Mesothelial cell of epicardium (in vitro differentiated cells): ENCODE results near the gene CEMP1. TPM values are rescaled to one million over a fixed set of nuclear protein-coding genes. Genes with fewer than 3 reads are reported as not detected.
A peak's percentile ranks its signal among the peaks of the same experiment; 100 is the strongest.

Experiments
- DNase-seq, 2 experiments: peaks; one replicate each; pipeline ENCODE4 v3.0.0; 2021; ENCODE audit warnings: low spot score in 2 of 2; ENCODE audit not compliant: unreplicated experiment in 2 of 2
- H3K27ac Mint-ChIP-seq: 2 replicates; pipeline ENCODE4 v1.8.0; 2021; ENCODE audit warnings: mixed read lengths
- H3K27me3 Mint-ChIP-seq: 2 replicates; pipeline ENCODE4 v1.8.0; 2021; ENCODE audit warnings: low read depth, mixed read lengths
- H3K36me3 Mint-ChIP-seq: 2 replicates; pipeline ENCODE4 v1.8.0; 2021; ENCODE audit warnings: mixed read lengths
- H3K4me1 Mint-ChIP-seq: 2 replicates; pipeline ENCODE4 v1.8.0; 2021; ENCODE audit warnings: mixed read lengths
- H3K4me3 Mint-ChIP-seq: 2 replicates; pipeline ENCODE4 v1.8.0; 2021; ENCODE audit warnings: mild to moderate bottlenecking, moderate library complexity, mixed read lengths
- H3K9me3 Mint-ChIP-seq: 2 replicates; pipeline ENCODE4 v1.8.0; 2021; ENCODE audit warnings: mixed read lengths
- CTCF ChIP-seq: fragments of 200-600 bp; sonication (generic); IDR thresholded peaks from one replicate; pipeline ENCODE4 v1.5.0; 2021; ENCODE audit warnings: antibody characterized with exemption; ENCODE audit not compliant: unreplicated experiment
- total RNA-seq: library from RNA; stranded (reverse); gene quantifications from 3 replicates; pipeline ENCODE4 v1.2.1, GENCODE V29; 2021

The CEMP1 gene
- total RNA-seq, 1 donor from 2014 or later, result 1.1 TPM

- no peak overlapping the region for H3K27ac Mint-ChIP-seq
- H3K9me3 Mint-ChIP-seq, result no peaks in the 10 kb centered on the region
- TF ChIP-seq CTCF, result no peak
- H3K36me3 Mint-ChIP-seq, result peaks cover 8% of the 10 kb centered on the region
- peaks cover 12% of the 10 kb centered on the region for H3K4me1 Mint-ChIP-seq
- no peaks in the 10 kb centered on the region for H3K27me3 Mint-ChIP-seq
- DNase-seq, result no peak
- H3K4me3 Mint-ChIP-seq, result no peak overlapping the region
Measured at GRCh38 chr16:2523801-2524231, 7.4 kb downstream of the CEMP1 start.

GRCh38 chr16:2520784-2521531 is 10.2 kb downstream of the CEMP1 start:
- no peak for DNase-seq
- Mint-ChIP-seq H3K27ac (peak overlapping the region; percentile 89), H3K4me1 (peaks cover 28% of the 10 kb centered on the region), H3K4me3 (peak overlapping the region; percentile 77), H3K9me3 (no peaks in the 10 kb centered on the region), H3K36me3 (peaks cover 8% of the 10 kb centered on the region), H3K27me3 (no peaks in the 10 kb centered on the region)
- TF ChIP-seq CTCF, result no peak

GRCh38 chr16:2520097-2520783 is 11.0 kb downstream of the CEMP1 start, which contains the start of gene AMDHD2:
Gene AMDHD2 (plus strand): TSS chr16:2520371. CDS start chr16:2520459, 88 bp downstream.
- peak; percentile 90 to 91 for DNase-seq
- Mint-ChIP-seq H3K27ac (peak within 1 kb of the TSS; percentile 96), H3K4me1 (peaks cover 35% of the 10 kb centered on the region), H3K36me3 (peaks cover 8% of the 10 kb centered on the region), H3K9me3 (no peaks in the 10 kb centered on the region), H3K4me3 (peak within 1 kb of the TSS; percentile 77), H3K27me3 (no peaks in the 10 kb centered on the region)
- no peak for TF ChIP-seq CTCF

- peaks cover 40% of the 10 kb centered on the region for H3K4me1 Mint-ChIP-seq
- H3K27ac Mint-ChIP-seq, result peak overlapping the region; percentile 96
- no peak for DNase-seq
- H3K9me3 Mint-ChIP-seq, result no peaks in the 10 kb centered on the region
- H3K4me3 Mint-ChIP-seq, result peak overlapping the region; percentile 59
- peaks cover 6% of the 10 kb centered on the region for H3K36me3 Mint-ChIP-seq
- H3K27me3 Mint-ChIP-seq, result no peaks in the 10 kb centered on the region
- TF ChIP-seq CTCF, result no peak
Measured at GRCh38 chr16:2519711-2520080, 11.5 kb downstream of the CEMP1 start.

GRCh38 chr16:2518823-2519710 is 12.1 kb downstream of the CEMP1 start:
- DNase-seq, result no peak
- peak overlapping the region; percentile 96 for H3K27ac Mint-ChIP-seq

More at GRCh38 chr16:2518823-2519710, 12.1 kb downstream of the CEMP1 start:
- H3K36me3 Mint-ChIP-seq, result no peaks in the 10 kb centered on the region
- H3K27me3 Mint-ChIP-seq, result no peaks in the 10 kb centered on the region
- peaks cover 42% of the 10 kb centered on the region for H3K4me1 Mint-ChIP-seq
- peak overlapping the region; percentile 59 for H3K4me3 Mint-ChIP-seq
- H3K9me3 Mint-ChIP-seq, result no peaks in the 10 kb centered on the region
- no peak for TF ChIP-seq CTCF
